ENCODE measurements around the gene HMX3.

HMX3 gene

DNA sequence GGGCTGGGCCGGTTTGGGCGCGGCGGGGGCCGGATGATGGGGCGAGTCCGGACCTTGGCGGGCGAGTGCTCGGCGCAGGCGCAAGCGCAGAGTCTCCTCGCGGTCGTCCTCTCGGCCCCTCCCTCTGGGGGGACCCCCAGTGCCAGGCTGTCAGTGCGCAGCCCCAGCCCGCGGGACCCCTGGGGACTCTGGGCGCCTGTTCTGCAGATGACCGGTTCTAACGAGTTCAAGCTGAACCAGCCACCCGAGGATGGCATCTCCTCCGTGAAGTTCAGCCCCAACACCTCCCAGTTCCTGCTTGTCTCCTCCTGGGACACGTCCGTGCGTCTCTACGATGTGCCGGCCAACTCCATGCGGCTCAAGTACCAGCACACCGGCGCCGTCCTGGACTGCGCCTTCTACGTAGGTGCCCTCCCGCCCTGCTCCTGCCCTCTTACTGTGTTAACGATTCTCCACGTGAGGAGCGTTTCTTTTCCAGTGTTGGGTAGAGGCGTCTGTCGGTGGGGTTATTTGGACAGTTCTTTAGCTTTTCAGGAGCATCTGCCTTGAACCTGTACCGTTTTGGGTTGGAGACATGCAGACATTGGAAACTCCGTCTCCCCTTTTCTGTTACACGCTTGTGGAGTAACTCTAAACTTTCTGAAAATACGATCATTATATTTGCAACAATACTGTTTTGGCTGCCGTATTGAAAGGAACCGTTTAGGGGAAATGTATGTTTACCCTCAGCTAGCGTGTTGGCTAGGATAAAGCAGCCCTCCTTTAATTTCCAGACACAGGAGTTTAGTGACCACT lies 19.1 kb downstream of the HMX3 start:
- DNase-seq (ENCODE audit: low read depth) = peak; percentile 48
- peak overlapping the region; percentile 97 for H3K4me3 ChIP-seq (ENCODE audit: low read length)
- TF ChIP-seq CTCF (conservative IDR thresholded peaks at IDR 0.05; ENCODE audit: low read length) = no peak

GRCh38 chr10:123156078-123156477 lies 20.3 kb downstream of the HMX3 start:
- peak; percentile 39 for DNase-seq (ENCODE audit: low read depth)
- TF ChIP-seq CTCF (conservative IDR thresholded peaks at IDR 0.05; ENCODE audit: low read length) = no peak
- peak overlapping the region; percentile 97; the same call in 1 of the 2 replicates for H3K4me3 ChIP-seq (ENCODE audit: low read length)

DNA sequence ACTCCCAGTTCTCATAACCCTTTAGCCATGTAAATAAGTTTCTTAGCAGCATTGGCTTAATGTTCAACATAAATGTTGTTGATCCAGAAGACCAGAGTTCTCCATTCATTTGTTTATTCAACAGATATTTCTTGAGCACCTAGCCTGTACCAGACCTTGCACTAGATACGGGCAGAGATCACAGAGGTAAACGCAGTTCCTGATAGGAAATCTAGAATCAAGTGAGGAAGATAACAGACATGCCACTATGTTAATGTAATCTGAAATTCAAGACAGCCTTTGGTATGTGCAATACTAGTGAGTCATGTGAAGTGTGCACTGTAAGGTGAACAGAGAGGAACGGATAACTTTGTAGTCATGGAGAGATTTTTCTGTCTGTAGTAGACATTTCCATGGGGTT lies 21.4 kb downstream of the HMX3 start:
- DNase-seq (ENCODE audit: low read depth) = peak; percentile 16
- no peak for TF ChIP-seq CTCF (conservative IDR thresholded peaks at IDR 0.05; ENCODE audit: low read length)
- H3K4me3 ChIP-seq (ENCODE audit: low read length) = no peak overlapping the region

- H3K4me3 ChIP-seq (ENCODE audit: low read length) = no peak overlapping the region
- no peak for DNase-seq (ENCODE audit: low read depth)
- TF ChIP-seq CTCF (conservative IDR thresholded peaks at IDR 0.05; ENCODE audit: low read length) = no peak
Measured at GRCh38 chr10:123158682-123159081, 22.9 kb downstream of the HMX3 start.

DNA sequence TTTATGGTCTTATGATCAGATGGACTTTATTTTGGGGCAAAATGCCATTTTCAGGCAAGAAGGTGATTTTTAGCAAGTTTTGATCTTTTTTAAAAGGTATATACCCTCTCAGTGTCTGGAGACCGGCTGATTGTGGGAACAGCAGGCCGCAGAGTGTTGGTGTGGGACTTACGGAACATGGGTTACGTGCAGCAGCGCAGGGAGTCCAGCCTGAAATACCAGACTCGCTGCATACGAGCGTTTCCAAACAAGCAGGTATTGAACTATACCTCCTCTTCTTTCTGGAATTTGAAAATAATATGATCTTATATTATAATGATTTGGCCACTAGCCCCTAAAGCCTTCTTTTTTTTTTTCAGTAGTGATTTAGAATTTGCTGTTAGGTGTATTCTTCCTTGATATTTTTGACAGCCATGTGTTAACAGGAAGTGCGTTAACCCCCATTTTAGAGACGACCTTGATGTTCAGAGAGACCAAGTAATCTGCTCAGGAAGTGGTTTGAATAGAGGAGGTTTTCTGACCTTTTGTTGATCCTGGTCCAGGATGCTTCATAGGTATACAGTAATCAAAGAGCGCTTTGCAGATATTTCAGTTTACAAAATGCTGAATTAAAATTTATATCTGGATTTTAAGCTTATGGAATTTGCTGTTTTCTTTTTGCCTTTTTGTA lies 24.7 kb downstream of the HMX3 start:
- no peak for DNase-seq (ENCODE audit: low read depth)
- no peak for TF ChIP-seq CTCF (conservative IDR thresholded peaks at IDR 0.05; ENCODE audit: low read length)
- H3K4me3 ChIP-seq (ENCODE audit: low read length) = no peak overlapping the region

DNA sequence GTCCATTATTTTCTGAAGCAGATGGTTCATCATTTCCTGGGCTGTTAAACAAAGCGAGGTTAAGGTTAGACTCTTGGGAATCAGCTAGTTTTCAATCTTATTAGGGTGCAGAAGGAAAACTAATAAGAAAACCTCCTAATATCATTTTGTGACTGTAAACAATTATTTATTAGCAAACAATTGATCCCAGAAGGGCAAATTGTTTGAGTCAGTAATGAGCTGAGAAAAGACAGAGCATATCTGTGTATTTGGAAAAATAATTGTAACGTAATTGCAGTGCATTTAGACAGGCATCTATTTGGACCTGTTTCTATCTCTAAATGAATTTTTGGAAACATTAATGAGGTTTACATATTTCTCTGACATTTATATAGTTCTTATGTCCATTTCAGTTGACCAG lies 28.5 kb downstream of the HMX3 start:
- TF ChIP-seq CTCF (conservative IDR thresholded peaks at IDR 0.05; ENCODE audit: low read length) = no peak
- no peak for DNase-seq (ENCODE audit: low read depth)
- H3K4me3 ChIP-seq (ENCODE audit: low read length) = no peak overlapping the region

All from AG10803 (cell line).